Mesendoderm (in vitro differentiated cells): ENCODE results near the gene ZNF778.
"Not testable (repeated sequence)": the region's sequence is repeated elsewhere in the genome, so short reads cannot be mapped to it uniquely, and the experiment has no call there.

Source experiments
- DNase-seq: peaks from one replicate; pipeline ENCODE4 v3.0.0; 2013
- H2AK5ac ChIP-seq: 2 replicates; pipeline ENCODE4 v1.6.1; 2013; ENCODE audit warnings: low read length, inconsistent platforms
- H2BK120ac ChIP-seq: 2 replicates; pipeline ENCODE4 v1.6.1; 2013; ENCODE audit warnings: low read depth, mild to moderate bottlenecking, low read length, moderate library complexity, mixed read lengths
- H2BK15ac ChIP-seq: replicated peaks from 2 replicates; pipeline ENCODE4 v1.6.1; 2013; ENCODE audit warnings: low read depth, mild to moderate bottlenecking, moderate library complexity
- H2BK5ac ChIP-seq: 2 replicates; pipeline ENCODE4 v1.6.1; 2013; ENCODE audit warnings: low read length, inconsistent platforms
- H3K18ac ChIP-seq: 2 replicates; pipeline ENCODE4 v1.6.1; 2013; ENCODE audit warnings: mild to moderate bottlenecking, low read length, mixed read lengths
- H3K23ac ChIP-seq: one replicate; pipeline ENCODE4 v1.6.1; 2013; ENCODE audit warnings: low read length
- H3K27ac ChIP-seq: 2 replicates; pipeline ENCODE4 v1.5.1; 2013; ENCODE audit warnings: low read depth, mild to moderate bottlenecking, inconsistent platforms, low read length, moderate library complexity
- H3K27me3 ChIP-seq: 2 replicates; pipeline ENCODE4 v1.6.1; 2013; ENCODE audit warnings: low read length, control low read depth, mild to moderate bottlenecking, inconsistent platforms; ENCODE audit not compliant: insufficient read depth, poor library complexity
- H3K36me3 ChIP-seq: 2 replicates; pipeline ENCODE4 v1.6.1; 2013; ENCODE audit warnings: low read length, inconsistent platforms; ENCODE audit not compliant: control insufficient read depth, insufficient read depth
- H3K4ac ChIP-seq: one replicate; pipeline ENCODE4 v1.6.1; 2013; ENCODE audit warnings: low read depth, mild to moderate bottlenecking, low read length, moderate library complexity
- H3K4me1 ChIP-seq: 2 replicates; pipeline ENCODE4 v1.6.1; 2013; ENCODE audit warnings: low read depth, low read length, inconsistent platforms; ENCODE audit not compliant: control insufficient read depth
- H3K4me2 ChIP-seq: 2 replicates; pipeline ENCODE4 v1.6.1; 2013; ENCODE audit warnings: low read length
- H3K4me3 ChIP-seq: 2 replicates; pipeline ENCODE4 v1.5.1; 2013; ENCODE audit warnings: mild to moderate bottlenecking, low read length
- H3K56ac ChIP-seq: one replicate; pipeline ENCODE4 v1.6.1; 2013; ENCODE audit warnings: low read length
- H3K79me1 ChIP-seq: 2 replicates; pipeline ENCODE4 v1.6.1; 2013; ENCODE audit warnings: low read length, inconsistent platforms
- H3K79me2 ChIP-seq: 2 replicates; pipeline ENCODE4 v1.6.1; 2013; ENCODE audit warnings: mild to moderate bottlenecking, low read length; ENCODE audit not compliant: control insufficient read depth, insufficient read depth
- H3K9ac ChIP-seq: 2 replicates; pipeline ENCODE4 v1.6.1; 2013; ENCODE audit warnings: low read length, inconsistent platforms
- H4K5ac ChIP-seq: one replicate; pipeline ENCODE4 v1.6.1; 2013; ENCODE audit warnings: low read length
- H4K8ac ChIP-seq: one replicate; pipeline ENCODE4 v1.6.1; 2013; ENCODE audit warnings: low read depth, mild to moderate bottlenecking, control low read depth, low read length, moderate library complexity
- whole genome bisulfite sequencing: extraction: QIAGEN DNeasy Blood & Tissue Kit; methylation state at CpG from one replicate; pipeline ENCODE4 v1.1.7; 2013; ENCODE audit warnings: low lambda C conversion rate, missing lambda C conversion rate; ENCODE audit not compliant: insufficient coverage; ENCODE audit errors: extremely low coverage; 5-methylcytosine and 5-hydroxymethylcytosine counted together

The ZNF778 gene

GRCh38 chr16:89184933-89185794 lies 32.3 kb upstream of the ZNF778 start:
- H2BK5ac ChIP-seq = no peak overlapping the region
- H3K4me2 ChIP-seq = no peak overlapping the region
- no peak overlapping the region for H3K18ac ChIP-seq
- no peak overlapping the region for H3K4ac ChIP-seq
- H3K4me1 ChIP-seq = no peaks in the 10 kb centered on the region
- WGBS = no CpG with 5 or more reads among the region's 48 CpGs
- H3K79me2 ChIP-seq = no peaks in the 10 kb centered on the region
- no peaks in the 10 kb centered on the region for H3K36me3 ChIP-seq
- H2BK120ac ChIP-seq = no peak overlapping the region
- H2AK5ac ChIP-seq = no peak overlapping the region
- no peak overlapping the region for H3K23ac ChIP-seq
- H2BK15ac ChIP-seq = no peak overlapping the region
- no peak overlapping the region for H4K5ac ChIP-seq
- H3K4me3 ChIP-seq = no peak overlapping the region
- no peaks in the 10 kb centered on the region for H3K27me3 ChIP-seq
- no peak overlapping the region for H3K27ac ChIP-seq
- no peaks in the 10 kb centered on the region for H3K79me1 ChIP-seq
- H3K56ac ChIP-seq = no peak overlapping the region
- H4K8ac ChIP-seq = no peak overlapping the region
- no peak for DNase-seq
- no peak overlapping the region for H3K9ac ChIP-seq

DNA sequence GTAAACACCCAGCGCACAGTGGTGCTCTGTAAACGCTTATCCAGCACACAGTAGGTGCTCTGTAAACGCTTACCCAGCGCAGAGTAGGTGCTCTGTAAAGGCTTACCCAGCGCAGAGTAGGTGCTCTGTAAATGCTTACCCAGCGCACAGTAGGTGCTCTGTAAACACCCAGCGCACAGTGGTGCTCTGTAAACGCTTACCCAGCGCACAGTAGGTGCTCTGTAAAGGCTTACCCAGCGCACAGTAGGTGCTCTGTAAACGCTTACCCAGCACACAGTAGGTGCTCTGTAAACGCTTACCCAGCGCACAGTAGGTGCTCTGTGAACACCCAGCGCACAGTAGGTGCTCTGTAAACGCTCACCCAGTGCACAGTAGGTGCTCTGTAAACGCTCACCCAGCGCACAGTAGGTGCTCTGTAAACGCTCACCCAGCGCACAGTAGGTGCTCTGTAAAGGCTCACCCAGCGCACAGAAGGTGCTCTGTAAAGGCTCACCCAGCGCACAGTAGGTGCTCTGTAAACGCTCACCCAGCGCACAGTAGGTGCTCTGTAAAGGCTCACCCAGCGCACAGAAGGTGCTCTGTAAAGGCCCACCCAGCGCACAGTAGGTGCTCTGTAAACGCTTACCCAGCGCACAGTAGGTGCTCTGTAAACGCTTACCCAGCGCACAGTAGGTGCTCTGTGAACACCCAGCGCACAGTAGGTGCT lies 31.5 kb upstream of the ZNF778 start:
- not testable (repeated sequence) for H2AK5ac ChIP-seq, H3K4me2 ChIP-seq, H3K18ac ChIP-seq, H3K4me1 ChIP-seq, H3K27me3 ChIP-seq, H3K9ac ChIP-seq, H2BK15ac ChIP-seq, H3K4me3 ChIP-seq, H3K27ac ChIP-seq, H3K79me2 ChIP-seq, H3K23ac ChIP-seq, H4K5ac ChIP-seq, H2BK120ac ChIP-seq, H3K56ac ChIP-seq, H3K36me3 ChIP-seq, H3K79me1 ChIP-seq, DNase-seq, H3K4ac ChIP-seq, H4K8ac ChIP-seq, H2BK5ac ChIP-seq
- no CpG with 5 or more reads among the region's 30 CpGs for WGBS

DNA sequence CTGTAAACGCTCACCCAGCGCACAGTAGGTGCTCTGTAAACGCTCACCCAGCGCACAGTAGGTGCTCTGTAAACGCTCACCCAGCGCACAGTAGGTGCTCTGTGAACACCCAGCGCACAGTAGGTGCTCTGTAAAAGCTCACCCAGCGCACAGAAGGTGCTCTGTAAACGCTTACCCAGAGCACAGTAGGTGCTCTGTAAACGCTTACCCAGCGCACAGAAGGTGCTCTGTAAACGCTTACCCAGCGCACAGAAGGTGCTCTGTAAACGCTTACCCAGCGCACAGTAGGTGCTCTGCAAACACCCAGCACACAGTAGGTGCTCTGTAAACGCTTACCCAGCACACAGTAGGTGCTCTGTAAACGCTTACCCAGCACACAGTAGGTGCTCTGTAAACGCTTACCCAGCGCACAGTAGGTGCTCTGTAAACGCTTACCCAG lies 30.9 kb upstream of the ZNF778 start:
- H3K56ac ChIP-seq, H2AK5ac ChIP-seq, H3K27me3 ChIP-seq, DNase-seq, H3K79me2 ChIP-seq, H3K4ac ChIP-seq, H3K36me3 ChIP-seq, H3K9ac ChIP-seq, H2BK120ac ChIP-seq, H3K4me3 ChIP-seq, H2BK5ac ChIP-seq, H3K18ac ChIP-seq, H2BK15ac ChIP-seq, H4K8ac ChIP-seq, H3K23ac ChIP-seq, H4K5ac ChIP-seq, H3K79me1 ChIP-seq, H3K4me2 ChIP-seq, H3K4me1 ChIP-seq, H3K27ac ChIP-seq: not testable (repeated sequence)
- WGBS = no CpG with 5 or more reads among the region's 20 CpGs

- Histone ChIP-seq H3K56ac (no peak overlapping the region), H4K8ac (no peak overlapping the region), H3K9ac (no peak overlapping the region), H3K79me2 (no peaks in the 10 kb centered on the region), H2BK15ac (no peak overlapping the region), H3K4ac (no peak overlapping the region), H3K27me3 (no peaks in the 10 kb centered on the region), H3K4me1 (no peaks in the 10 kb centered on the region), H3K4me3 (no peak overlapping the region), H3K27ac (no peak overlapping the region), H3K23ac (no peak overlapping the region), H3K36me3 (no peaks in the 10 kb centered on the region), H2BK5ac (no peak overlapping the region), H4K5ac (no peak overlapping the region), H3K18ac (no peak overlapping the region), H3K79me1 (no peaks in the 10 kb centered on the region), H3K4me2 (no peak overlapping the region), H2AK5ac (no peak overlapping the region), H2BK120ac (no peak overlapping the region)
- no peak for DNase-seq
- WGBS = no CpG with 5 or more reads among the region's 19 CpGs
Measured at GRCh38 chr16:89187032-89187769, 30.3 kb upstream of the ZNF778 start.

DNA sequence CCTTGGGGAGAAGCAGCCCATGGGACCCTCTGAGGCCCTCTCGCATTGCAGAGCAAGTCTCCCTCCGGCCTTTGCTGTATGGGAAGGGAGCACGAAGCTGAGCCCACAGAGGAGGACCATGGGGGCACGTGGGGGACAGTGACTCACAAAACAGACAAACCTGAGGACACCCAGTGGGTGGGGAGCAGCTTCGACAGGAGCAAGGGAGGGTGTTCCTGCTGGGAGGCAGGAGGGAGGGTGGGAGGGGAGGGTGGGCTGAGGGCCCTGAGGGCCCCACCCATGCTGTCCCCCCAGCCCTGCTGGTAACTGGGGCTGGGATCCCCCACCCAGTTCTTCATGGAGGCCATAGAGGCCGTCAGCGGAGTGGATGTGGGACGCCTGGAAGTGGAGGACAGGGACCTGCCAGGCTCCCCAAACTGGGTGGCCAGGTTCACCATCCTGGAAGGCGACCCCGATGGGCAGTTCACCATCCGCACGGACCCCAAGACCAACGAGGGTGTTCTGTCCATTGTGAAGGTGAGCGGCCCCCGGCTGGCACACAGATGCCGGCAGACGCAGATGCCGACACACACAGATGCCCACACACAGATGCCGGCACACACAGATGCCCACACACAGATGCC lies 29.6 kb upstream of the ZNF778 start:
- H4K8ac ChIP-seq = no peak overlapping the region
- no peak overlapping the region for H2BK5ac ChIP-seq
- no peak overlapping the region for H3K18ac ChIP-seq
- no peak overlapping the region for H3K4me3 ChIP-seq
- no peak for DNase-seq
- no peaks in the 10 kb centered on the region for H3K4me1 ChIP-seq
- H3K4me2 ChIP-seq = no peak overlapping the region
- no peaks in the 10 kb centered on the region for H3K36me3 ChIP-seq
- no peak overlapping the region for H3K9ac ChIP-seq
- H3K56ac ChIP-seq = no peak overlapping the region
- H3K79me2 ChIP-seq = no peaks in the 10 kb centered on the region
- H3K27me3 ChIP-seq = no peaks in the 10 kb centered on the region
- H2BK15ac ChIP-seq = no peak overlapping the region
- H3K23ac ChIP-seq = no peak overlapping the region
- no peaks in the 10 kb centered on the region for H3K79me1 ChIP-seq
- no peak overlapping the region for H2BK120ac ChIP-seq
- no peak overlapping the region for H4K5ac ChIP-seq
- no peak overlapping the region for H2AK5ac ChIP-seq
- WGBS = no CpG with 5 or more reads among the region's 19 CpGs
- no peak overlapping the region for H3K4ac ChIP-seq
- no peak overlapping the region for H3K27ac ChIP-seq
